ENCODE results near the gene ARL6IP6. TPM values are rescaled to one million over a fixed set of nuclear protein-coding genes. Genes with fewer than 3 reads are reported as not detected.
"Not testable (repeated sequence)": the region's sequence is repeated elsewhere in the genome, so short reads cannot be mapped to it uniquely, and the experiment has no call there.

Gene ARL6IP6
- total and polyA plus RNA-seq, 5 experiments from 2014 or later = 13.4 to 27.0 (median 16.1) TPM

DNA sequence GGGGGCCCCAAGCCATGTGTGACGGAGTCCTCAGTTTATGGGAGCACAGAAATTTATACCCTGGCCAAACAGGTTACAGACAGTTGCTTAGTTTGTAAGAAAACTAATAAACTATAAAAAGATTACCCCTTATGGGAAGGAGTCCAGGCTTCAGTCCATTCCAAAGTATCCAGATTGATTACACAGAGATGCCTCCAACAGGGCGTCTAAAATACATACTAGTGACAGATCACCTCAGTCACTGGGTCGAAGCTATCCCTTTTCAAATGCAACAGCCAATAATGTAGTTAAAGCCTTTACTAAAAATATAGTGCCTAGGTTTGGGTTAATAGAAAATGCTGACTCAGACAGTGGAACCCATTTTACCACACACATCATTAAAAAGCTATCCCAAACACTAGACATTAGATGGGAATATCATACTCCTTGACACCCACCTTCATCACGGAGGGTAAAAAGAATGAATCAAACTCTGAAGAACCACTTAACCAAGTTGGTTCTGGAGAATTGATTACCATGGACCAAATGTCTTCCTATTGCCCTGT lies 11.9 kb upstream of the ARL6IP6 start:
- POLR2A ChIA-PET = interaction anchor here (2.3 kb wide), 1 partner anchor 10 kb away, joined by 10 read pairs; the partner anchor contains the start of gene PRPF40A
- Mint-ChIP-seq H3K27me3 (no peaks in the 10 kb centered on the region), H3K9me3 (peaks cover 0 to 16% (median 3%) of the 10 kb centered on the region in 9 donors)

DNA sequence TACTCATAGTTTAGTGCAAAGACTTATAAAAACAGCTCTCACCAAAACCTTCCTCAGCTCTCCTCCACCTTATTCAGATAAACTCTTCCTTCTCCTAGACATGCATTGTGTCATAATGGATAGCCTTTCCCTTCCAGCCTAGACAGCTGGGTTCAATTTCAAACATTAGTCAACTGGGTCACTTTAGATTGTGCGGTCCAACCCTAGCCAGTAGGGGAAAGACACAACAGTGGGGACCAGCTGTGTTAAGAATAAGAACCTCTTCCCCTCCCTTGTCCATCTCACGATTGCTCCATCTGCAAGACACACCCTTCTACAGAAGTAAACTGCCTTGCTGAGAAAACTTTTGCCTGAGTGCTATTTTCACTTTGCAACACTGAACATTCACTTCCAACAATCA lies 9.7 kb upstream of the ARL6IP6 start:
- H3K36me3 Mint-ChIP-seq = peaks cover 5 to 68% (median 27%) of the 10 kb centered on the region in 3 donors
- H3K4me3 Mint-ChIP-seq = peak overlapping the region in 2 of 10 donors; percentile 6 to 56
- peak overlapping the region in 3 of 10 donors; percentile 1 to 24 (median 3) for H3K27ac Mint-ChIP-seq
- H3K4me1 Mint-ChIP-seq = peaks cover 40 to 85% (median 81%) of the 10 kb centered on the region in 4 donors
- ATAC-seq = no peak
- DNase-seq = no peak
- POLR2A ChIA-PET = interaction anchor here (2.3 kb wide), 1 partner anchor 8 kb away, joined by 10 read pairs; the partner anchor contains the start of gene PRPF40A
- H3K27me3 Mint-ChIP-seq = no peaks in the 10 kb centered on the region
- H3K9me3 Mint-ChIP-seq = peaks cover 0 to 3% (median 0%) of the 10 kb centered on the region in 9 donors

More for the DNA sequence above, 11.9 kb upstream of the ARL6IP6 start:
- peak overlapping the region in 1 of 10 donors; percentile 9 for H3K4me3 Mint-ChIP-seq
- no peak overlapping the region for H3K27ac Mint-ChIP-seq
- DNase-seq = no peak
- H3K4me1 Mint-ChIP-seq = peaks cover 39 to 88% (median 83%) of the 10 kb centered on the region in 4 donors
- H3K36me3 Mint-ChIP-seq = peaks cover 11 to 68% (median 38%) of the 10 kb centered on the region in 3 donors
- ATAC-seq = no peak

DNA sequence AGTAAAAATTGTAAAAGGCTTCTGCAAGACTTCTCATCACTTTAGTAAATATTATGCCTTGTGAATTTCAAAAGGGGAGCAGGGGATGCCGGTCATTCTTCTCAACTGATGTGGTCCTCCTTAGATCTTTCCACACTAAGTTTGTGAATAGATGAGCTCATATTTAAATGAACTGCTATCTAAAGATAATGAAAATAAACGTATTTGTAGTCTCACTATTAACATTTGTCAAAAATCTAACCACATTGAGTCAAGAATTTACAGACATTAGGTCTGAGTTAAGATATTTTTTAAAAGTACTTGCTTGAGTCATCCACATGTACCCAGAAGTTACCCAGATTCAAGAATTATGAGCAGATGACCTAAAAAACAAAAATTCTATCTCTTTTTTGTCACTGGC lies 7.7 kb upstream of the ARL6IP6 start:
- no peak overlapping the region for H3K27ac Mint-ChIP-seq

DNA sequence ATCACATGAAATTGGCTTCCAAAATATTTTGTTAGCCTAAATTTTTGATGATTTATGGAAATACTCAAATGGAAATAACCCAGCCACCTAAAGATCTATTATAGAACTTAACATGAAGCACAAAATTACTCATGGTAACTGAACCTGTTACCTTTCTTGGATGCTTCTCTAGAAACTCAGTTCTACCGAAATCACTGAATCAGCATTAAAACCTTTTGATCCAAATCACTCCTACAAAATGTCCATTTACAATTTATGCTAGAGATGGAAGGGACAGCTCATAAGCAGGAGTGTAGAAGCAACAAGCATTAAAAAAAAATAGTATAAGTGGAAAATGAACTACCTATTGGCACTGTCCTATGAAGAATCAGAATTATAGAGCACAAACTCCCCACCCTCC lies 3.3 kb upstream of the ARL6IP6 start:
- Mint-ChIP-seq H3K27me3 (peaks cover 0 to 1% (median 0%) of the 10 kb centered on the region in 5 donors), H3K4me1 (peaks cover 33 to 79% (median 60%) of the 10 kb centered on the region in 4 donors), H3K27ac (peak overlapping the region in 2 of 10 donors; percentile 41 to 99), H3K36me3 (peaks cover 4 to 54% (median 14%) of the 10 kb centered on the region in 3 donors), H3K9me3 (no peaks in the 10 kb centered on the region), H3K4me3 (peak overlapping the region in 9 of 10 donors; percentile 23 to 77 (median 67))
- DNase-seq (no peak), ATAC-seq (no peak)
- POLR2A ChIA-PET = no interaction called here

More for the DNA sequence above, 7.7 kb upstream of the ARL6IP6 start:
- Mint-ChIP-seq H3K36me3 (peaks cover 5 to 75% (median 30%) of the 10 kb centered on the region in 3 donors), H3K4me3 (no peak overlapping the region), H3K4me1 (peaks cover 44 to 84% (median 70%) of the 10 kb centered on the region in 4 donors), H3K9me3 (peaks cover 0 to 3% (median 0%) of the 10 kb centered on the region in 9 donors), H3K27me3 (no peaks in the 10 kb centered on the region)
- ATAC-seq (no peak), DNase-seq (no peak)
- POLR2A ChIA-PET = no interaction called here

DNA sequence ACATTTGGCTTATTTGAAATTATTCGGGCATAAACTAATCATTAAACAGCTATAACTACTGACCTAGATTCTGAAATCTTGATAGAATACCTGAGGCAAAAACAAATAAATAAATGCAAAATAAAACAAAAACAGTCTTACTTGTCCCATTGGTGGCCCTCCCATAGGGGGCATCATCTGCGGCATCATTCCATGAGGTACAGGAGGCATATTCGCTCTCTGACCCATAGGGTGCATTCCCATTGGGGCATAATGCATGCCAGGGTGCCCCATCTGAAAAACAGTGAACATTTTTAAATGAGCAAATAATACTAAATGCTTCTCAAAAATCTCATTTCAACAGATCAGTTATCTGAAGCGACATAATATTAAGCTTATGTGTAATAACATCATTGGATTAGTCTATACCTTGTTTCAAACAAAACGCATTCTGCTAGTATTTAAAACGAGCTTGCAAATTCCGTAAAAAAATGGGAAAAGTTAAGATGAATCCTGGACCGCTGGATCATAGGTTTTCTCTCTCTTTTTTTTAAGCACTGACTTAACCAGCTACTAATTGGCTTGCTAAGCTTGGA lies 2.5 kb upstream of the ARL6IP6 start:
- DNase-seq (no peak), ATAC-seq (no peak)
- POLR2A ChIA-PET = interaction anchor here (1.0 to 2.2 kb wide), 3 partner anchors 8 to 1454 kb away, joined by 3 to 11 read pairs (median 10); partner anchors contain the start of gene RBM43
- Mint-ChIP-seq H3K4me3 (peak overlapping the region; percentile 98 to 100 (median 99)), H3K36me3 (peaks cover 4 to 46% (median 7%) of the 10 kb centered on the region in 3 donors), H3K27ac (peak overlapping the region in 9 of 10 donors; percentile 56 to 100 (median 99)), H3K9me3 (no peaks in the 10 kb centered on the region), H3K4me1 (peaks cover 35 to 79% (median 61%) of the 10 kb centered on the region in 4 donors), H3K27me3 (peaks cover 0 to 1% (median 0%) of the 10 kb centered on the region in 5 donors)

DNA sequence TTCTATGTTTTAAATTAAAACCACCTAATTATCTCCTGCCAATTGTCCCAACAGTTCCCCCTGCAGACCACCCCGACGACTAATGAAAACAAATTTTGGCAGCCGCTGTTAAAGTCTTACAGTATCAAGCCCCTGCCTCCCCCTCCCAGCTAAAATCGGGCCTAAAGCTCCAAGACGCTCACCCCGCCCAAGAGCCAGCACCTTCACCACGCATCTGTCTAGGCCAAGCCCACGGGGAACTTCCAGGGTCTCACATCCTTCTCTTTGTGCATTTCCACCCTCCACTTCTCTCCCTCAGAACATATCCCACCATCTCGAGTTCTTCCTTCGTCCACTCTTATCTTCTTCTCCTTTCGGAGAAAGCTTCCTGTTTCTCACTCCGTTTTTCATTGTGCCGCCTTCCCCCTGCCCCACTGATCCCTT lies 1.6 kb upstream of the ARL6IP6 start:
- POLR2A ChIA-PET = interaction anchor here (0.6 to 2.7 kb wide), 13 partner anchors 9 to 1456 kb away, joined by 3 to 19 read pairs (median 5); partner anchors contain the start of genes ARL5A, RBM43 and STAM2
- no peak for ATAC-seq
- peaks cover 4 to 45% (median 7%) of the 10 kb centered on the region in 3 donors for H3K36me3 Mint-ChIP-seq

DNA sequence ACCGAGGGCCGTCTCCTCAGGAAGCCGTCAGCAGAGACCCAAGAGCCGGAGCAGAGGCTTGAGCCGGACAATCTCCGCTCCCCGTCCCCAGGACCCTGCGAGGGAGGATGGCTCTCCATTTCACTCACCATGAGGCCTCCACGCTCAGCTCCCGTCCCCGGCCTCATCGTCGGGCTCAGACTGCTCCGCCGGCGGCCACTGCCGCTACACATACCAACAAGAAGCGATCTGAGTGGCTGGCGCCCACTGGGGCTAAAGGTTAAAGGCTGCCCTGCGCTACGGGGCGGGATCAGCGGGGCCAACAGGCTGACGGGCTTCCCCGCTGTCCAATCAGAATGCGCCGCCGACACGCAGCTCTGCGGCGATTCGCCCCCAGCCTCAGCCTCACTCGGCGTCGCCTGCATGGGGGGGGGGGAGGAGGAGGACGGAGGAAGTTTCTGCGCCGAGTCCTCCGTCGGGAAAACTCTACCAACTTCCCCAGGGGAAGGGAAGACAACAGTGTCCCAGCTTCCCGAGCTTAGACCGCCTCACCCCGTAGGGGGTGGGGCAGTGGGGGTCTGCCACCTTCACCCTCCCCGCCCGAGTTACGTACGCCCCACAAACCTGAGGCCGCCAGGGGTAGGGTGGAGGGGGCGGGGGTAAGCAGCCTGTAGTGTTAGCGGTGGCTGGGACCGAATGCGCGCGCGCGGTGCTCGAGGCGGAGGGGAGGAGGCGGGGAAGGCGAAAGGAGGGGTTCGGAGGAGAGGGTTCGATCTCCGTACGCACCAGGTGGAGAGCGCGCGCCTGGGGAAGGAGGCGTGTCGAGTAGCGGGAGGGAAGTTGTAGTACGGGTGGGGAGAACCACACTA lies 968 bp upstream of the ARL6IP6 start, which contains the start of gene PRPF40A:
Gene PRPF40A, minus strand, starts transcription at position 234 of the 848 bp plus-strand sequence. Its CDS starts 22 bp downstream, at position 212.
- no peaks in the 10 kb centered on the region for H3K9me3 Mint-ChIP-seq
- H3K4me3 Mint-ChIP-seq = peak within 1 kb of the TSS; percentile 98 to 100 (median 99)
- peaks cover 3 to 45% (median 4%) of the 10 kb centered on the region in 3 donors for H3K36me3 Mint-ChIP-seq
- H3K4me1 Mint-ChIP-seq = peaks cover 28 to 80% (median 60%) of the 10 kb centered on the region in 4 donors
- H3K27me3 Mint-ChIP-seq = peaks cover 0 to 1% (median 0%) of the 10 kb centered on the region in 5 donors
- POLR2A ChIA-PET = interaction anchor here (0.6 to 2.7 kb wide), 13 partner anchors 9 to 1456 kb away, joined by 3 to 19 read pairs (median 5); partner anchors contain the start of genes ARL5A, RBM43 and STAM2
- H3K27ac Mint-ChIP-seq = peak within 1 kb of the TSS; percentile 98 to 100 (median 99)
- peak; percentile 76 to 77 for ATAC-seq
- DNase-seq = peak; percentile 97 to 99 (median 98)

More for the DNA sequence above, 1.6 kb upstream of the ARL6IP6 start:
- peak in 4 of 10 donors; percentile 8 to 45 (median 22) for DNase-seq
- H3K4me3 Mint-ChIP-seq = peak overlapping the region; percentile 98 to 100 (median 99)
- peaks cover 0 to 1% (median 0%) of the 10 kb centered on the region in 5 donors for H3K27me3 Mint-ChIP-seq
- no peaks in the 10 kb centered on the region for H3K9me3 Mint-ChIP-seq
- peak overlapping the region; percentile 98 to 100 (median 99) for H3K27ac Mint-ChIP-seq
- H3K4me1 Mint-ChIP-seq = peaks cover 32 to 82% (median 61%) of the 10 kb centered on the region in 4 donors

DNA sequence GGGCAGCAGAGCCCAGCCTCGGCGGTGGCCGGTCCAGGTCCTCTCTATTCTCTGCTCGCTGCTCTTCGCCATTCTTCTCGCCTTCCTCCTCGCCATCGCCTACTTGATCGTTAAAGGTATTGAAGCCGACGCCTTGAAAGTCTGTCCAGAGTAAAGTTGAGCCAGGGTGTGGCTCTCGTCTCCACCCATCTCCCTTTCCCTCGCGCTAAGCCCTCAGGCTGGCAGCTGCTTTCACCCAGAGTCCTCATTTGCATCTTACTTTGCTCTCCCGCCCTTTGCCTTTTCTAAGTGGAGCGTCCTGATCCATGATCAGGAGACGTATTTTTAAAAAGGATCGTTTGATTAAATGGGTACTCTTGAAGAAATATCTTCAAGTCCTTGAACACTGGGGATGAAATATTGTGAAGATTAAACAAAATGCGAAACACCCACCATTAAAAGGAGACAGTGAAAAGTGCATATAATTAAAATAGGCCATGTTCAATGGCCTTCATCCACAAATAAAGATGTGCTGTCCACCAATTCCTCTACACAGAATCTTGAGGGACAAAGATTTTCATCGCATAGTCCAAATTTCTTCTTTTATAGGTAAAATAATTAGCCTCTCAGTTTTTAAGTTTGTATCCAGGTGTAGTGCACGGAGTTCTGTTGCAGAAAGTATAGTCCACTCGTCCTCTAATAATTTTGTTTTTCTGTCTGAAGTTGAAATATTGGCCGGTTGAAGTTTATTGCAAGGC lies 657 bp downstream of the ARL6IP6 start:
- H3K36me3 Mint-ChIP-seq = peaks cover 4 to 40% (median 10%) of the 10 kb centered on the region in 3 donors
- POLR2A ChIA-PET = interaction anchor here (2.6 to 2.7 kb wide), 2 partner anchors 11 to 543 kb away, joined by 13 to 19 read pairs; partner anchors contain the start of gene STAM2
- H3K9me3 Mint-ChIP-seq = no peaks in the 10 kb centered on the region
- H3K4me3 Mint-ChIP-seq = peak overlapping the region; percentile 98 to 100 (median 99)
- H3K4me1 Mint-ChIP-seq = peaks cover 27 to 73% (median 55%) of the 10 kb centered on the region in 4 donors
- H3K27me3 Mint-ChIP-seq = peaks cover 0 to 1% (median 0%) of the 10 kb centered on the region in 5 donors
- ATAC-seq = no peak
- peak overlapping the region; percentile 98 to 100 (median 99) for H3K27ac Mint-ChIP-seq
- DNase-seq = peak in 2 of 10 donors; percentile 7 to 62

DNA sequence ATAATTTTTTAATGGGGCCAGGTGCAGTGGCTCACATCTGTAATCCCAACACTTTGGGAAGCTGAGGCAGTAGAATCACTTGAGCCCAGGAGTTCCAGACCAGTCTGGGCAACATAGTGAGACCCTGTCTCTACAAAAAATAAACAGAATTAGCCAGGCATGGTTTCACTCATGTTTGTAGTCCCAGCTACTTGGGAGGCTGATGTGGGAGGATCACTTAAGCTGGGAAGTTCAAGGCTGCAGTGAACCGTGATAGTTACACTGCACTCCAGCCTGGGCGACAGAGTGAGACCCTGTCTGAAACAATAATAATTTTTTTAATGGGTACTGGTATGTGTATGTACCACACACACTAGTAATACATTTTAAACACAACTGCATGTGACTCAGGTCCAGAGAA lies 2.4 kb downstream of the ARL6IP6 start:
- H3K4me3 Mint-ChIP-seq = peak overlapping the region in 5 of 10 donors; percentile 23 to 85 (median 30)
- H3K9me3 Mint-ChIP-seq = no peaks in the 10 kb centered on the region
- H3K36me3 Mint-ChIP-seq = peaks cover 4 to 28% (median 6%) of the 10 kb centered on the region in 3 donors
- peaks cover 22 to 62% (median 48%) of the 10 kb centered on the region in 4 donors for H3K4me1 Mint-ChIP-seq
- no peak overlapping the region for H3K27ac Mint-ChIP-seq
- POLR2A ChIA-PET = no interaction called here
- DNase-seq = no peak
- peaks cover 0 to 1% (median 0%) of the 10 kb centered on the region in 5 donors for H3K27me3 Mint-ChIP-seq
- no peak for ATAC-seq

DNA sequence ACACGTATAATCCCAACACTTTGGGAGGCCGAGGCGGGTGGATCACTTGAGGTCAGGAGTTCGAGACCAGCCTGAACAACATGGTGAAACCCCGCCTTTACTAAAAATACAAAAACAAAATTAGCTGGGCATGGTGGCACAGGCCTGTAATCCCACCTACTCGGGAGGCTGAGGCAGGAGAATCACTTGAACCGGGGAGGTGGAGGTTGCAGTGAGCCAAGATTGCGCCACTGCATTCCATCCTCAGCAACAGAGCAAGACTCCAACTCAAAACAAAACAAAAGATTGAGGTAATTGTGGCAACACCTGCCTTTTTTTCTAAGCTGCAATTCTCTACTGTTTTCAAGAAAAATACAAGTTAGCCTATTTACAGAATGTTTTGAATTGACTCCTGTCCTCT lies 4.2 kb downstream of the ARL6IP6 start:
- ATAC-seq, POLR2A ChIA-PET, H3K9me3 Mint-ChIP-seq, H3K27me3 Mint-ChIP-seq, DNase-seq, H3K27ac Mint-ChIP-seq, H3K4me3 Mint-ChIP-seq: not testable (repeated sequence)
- Mint-ChIP-seq H3K36me3 (peaks cover 0 to 20% (median 6%) of the 10 kb centered on the region in 3 donors), H3K4me1 (peaks cover 11 to 46% (median 33%) of the 10 kb centered on the region in 4 donors)

DNA sequence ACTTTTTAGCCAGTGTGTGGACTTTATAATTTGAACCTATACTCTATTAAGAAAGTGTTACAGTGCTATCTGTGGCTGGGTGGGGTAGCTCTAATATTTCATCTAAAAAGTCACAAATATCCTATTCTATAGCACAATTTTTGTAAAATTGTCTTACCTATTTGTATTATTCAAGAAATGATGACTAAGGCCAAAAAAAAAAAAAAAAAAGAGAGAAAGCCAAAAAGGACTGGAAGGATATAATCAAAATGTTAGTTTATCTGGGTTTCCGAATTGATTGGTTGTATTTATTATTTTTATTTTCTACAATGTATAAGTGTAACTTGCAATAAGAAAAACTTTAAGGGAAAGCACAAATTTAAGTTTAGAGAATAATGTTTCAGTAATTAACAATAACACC lies 5.5 kb downstream of the ARL6IP6 start:
- no peak overlapping the region for H3K27ac Mint-ChIP-seq
- POLR2A ChIA-PET = no interaction called here
- H3K36me3 Mint-ChIP-seq = peaks cover 0 to 20% (median 6%) of the 10 kb centered on the region in 3 donors
- H3K27me3 Mint-ChIP-seq = no peaks in the 10 kb centered on the region
- no peak overlapping the region for H3K4me3 Mint-ChIP-seq
- no peak for DNase-seq
- H3K9me3 Mint-ChIP-seq = no peaks in the 10 kb centered on the region
- no peak for ATAC-seq
- peaks cover 10 to 44% (median 32%) of the 10 kb centered on the region in 4 donors for H3K4me1 Mint-ChIP-seq

Measured in naive thymus-derived CD8-positive, alpha-beta T cell (primary cell).